Ishikawa (cell line): Measurements from ENCODE around the gene KLF13.

Source experiments
- CREB1 ChIP-seq: IDR thresholded peaks from 2 replicates; pipeline ENCODE4 v1.6.1; 2012; ENCODE audit warnings: low read depth
- EGR1 ChIP-seq: IDR thresholded peaks from 2 replicates; pipeline ENCODE4 v1.6.1; 2012
- EP300 ChIP-seq: IDR thresholded peaks from 2 replicates; pipeline ENCODE4 v1.6.1; 2012; ENCODE audit warnings: borderline replicate concordance
- FOXM1 ChIP-seq: IDR thresholded peaks from 2 replicates; pipeline ENCODE4 v1.6.1; 2012; ENCODE audit warnings: low read depth, borderline replicate concordance
- MAX ChIP-seq: IDR thresholded peaks from 2 replicates; pipeline ENCODE4 v1.6.1; 2012
- RAD21 ChIP-seq: IDR thresholded peaks from 2 replicates; pipeline ENCODE4 v1.6.1; 2012; ENCODE audit warnings: low read depth
- REST ChIP-seq: IDR thresholded peaks from 2 replicates; pipeline ENCODE4 v1.6.1; 2012; ENCODE audit warnings: low read depth, mild to moderate bottlenecking
- TCF12 ChIP-seq: IDR thresholded peaks from 2 replicates; pipeline ENCODE4 v1.6.1; 2012; ENCODE audit warnings: low read depth
- TEAD4 ChIP-seq: IDR thresholded peaks from 2 replicates; pipeline ENCODE4 v1.6.1; 2012
- YY1 ChIP-seq: IDR thresholded peaks from 2 replicates; pipeline ENCODE4 v1.6.1; 2012; ENCODE audit warnings: low read depth
- ZBTB7A ChIP-seq: IDR thresholded peaks from 2 replicates; pipeline ENCODE4 v1.6.1; 2012; ENCODE audit warnings: low read depth

GRCh38 chr15:31280831-31281216 lies 45.8 kb upstream of the KLF13 start:
- TF ChIP-seq CREB1 (no peak), RAD21 (no peak), ZBTB7A (no peak), TCF12 (no peak), MAX (no peak), REST (no peak), TEAD4 (no peak), YY1 (no peak), FOXM1 (no peak), EGR1 (no peak), EP300 (no peak)
